ENCODE measurements around the gene ACOD1. TPM values are rescaled to one million over a fixed set of nuclear protein-coding genes. Genes with fewer than 3 reads are reported as not detected.

The ACOD1 gene
- total RNA-seq, 1 donor from 2014 or later = not detected

DNA sequence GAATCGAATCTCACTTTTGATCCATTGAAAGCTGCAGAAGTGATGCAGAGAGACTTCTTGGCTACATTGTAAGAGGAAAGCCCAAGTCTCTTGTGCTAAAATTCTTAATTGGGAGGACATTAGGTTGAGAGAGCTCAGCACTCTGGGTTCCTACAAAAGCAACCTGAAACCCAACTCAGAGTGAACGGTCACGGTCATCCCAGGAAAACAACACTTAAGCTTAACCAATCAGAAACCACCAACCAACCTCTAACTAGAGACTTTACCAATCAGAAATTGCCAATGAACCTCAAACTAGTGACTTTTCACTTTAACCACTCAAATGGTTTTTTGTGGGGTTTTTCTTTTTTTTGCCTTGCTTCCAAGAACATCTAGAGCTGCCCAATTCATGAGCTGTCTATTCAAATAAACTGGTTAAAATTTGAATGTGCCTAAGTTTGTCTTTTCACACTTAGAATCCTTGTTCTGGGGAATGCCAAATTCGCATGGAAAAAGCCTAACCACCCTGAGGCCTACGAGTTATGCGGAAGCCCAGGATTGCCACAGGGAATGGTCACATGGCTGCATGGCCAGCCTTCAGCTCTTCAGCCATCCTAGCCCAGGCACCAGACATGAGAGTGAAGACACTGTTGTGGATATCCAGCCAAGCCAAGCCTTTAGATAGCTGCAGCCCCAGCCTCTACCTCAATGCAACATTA is 25.8 kb downstream of the ACOD1 start:
- DNase-seq (ENCODE audit: low read depth) = no peak
- TF ChIP-seq, protein P1, sequence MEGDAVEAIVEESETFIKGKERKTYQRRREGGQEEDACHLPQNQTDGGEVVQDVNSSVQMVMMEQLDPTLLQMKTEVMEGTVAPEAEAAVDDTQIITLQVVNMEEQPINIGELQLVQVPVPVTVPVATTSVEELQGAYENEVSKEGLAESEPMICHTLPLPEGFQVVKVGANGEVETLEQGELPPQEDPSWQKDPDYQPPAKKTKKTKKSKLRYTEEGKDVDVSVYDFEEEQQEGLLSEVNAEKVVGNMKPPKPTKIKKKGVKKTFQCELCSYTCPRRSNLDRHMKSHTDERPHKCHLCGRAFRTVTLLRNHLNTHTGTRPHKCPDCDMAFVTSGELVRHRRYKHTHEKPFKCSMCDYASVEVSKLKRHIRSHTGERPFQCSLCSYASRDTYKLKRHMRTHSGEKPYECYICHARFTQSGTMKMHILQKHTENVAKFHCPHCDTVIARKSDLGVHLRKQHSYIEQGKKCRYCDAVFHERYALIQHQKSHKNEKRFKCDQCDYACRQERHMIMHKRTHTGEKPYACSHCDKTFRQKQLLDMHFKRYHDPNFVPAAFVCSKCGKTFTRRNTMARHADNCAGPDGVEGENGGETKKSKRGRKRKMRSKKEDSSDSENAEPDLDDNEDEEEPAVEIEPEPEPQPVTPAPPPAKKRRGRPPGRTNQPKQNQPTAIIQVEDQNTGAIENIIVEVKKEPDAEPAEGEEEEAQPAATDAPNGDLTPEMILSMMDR (conservative IDR thresholded peaks at IDR 0.05; ENCODE audit: low read depth, low read length) = no peak
- H3K4me3 ChIP-seq (ENCODE audit: low read depth, low read length) = no peak overlapping the region

DNA sequence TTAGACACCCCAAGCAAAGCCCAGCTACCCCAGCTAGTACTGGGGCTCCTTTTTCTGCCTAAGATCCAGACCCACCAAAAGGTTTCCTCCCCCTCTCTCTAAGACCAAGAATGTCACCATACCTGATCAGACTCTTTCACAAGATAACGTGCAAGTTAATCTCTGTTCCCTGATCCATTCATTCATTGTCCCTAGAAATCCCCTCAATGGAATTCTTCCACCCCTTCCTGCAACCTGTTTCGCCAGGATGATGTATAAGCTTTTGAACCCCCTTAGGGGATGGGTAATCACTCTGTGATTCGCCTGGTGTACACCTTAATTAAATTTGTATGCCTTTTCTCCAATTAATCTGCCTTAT is 26.3 kb downstream of the ACOD1 start:
- DNase-seq (ENCODE audit: low read depth) = no peak
- H3K4me3 ChIP-seq (ENCODE audit: low read depth, low read length) = no peak overlapping the region
- TF ChIP-seq, protein P1 (conservative IDR thresholded peaks at IDR 0.05; ENCODE audit: low read depth, low read length) = no peak

DNA sequence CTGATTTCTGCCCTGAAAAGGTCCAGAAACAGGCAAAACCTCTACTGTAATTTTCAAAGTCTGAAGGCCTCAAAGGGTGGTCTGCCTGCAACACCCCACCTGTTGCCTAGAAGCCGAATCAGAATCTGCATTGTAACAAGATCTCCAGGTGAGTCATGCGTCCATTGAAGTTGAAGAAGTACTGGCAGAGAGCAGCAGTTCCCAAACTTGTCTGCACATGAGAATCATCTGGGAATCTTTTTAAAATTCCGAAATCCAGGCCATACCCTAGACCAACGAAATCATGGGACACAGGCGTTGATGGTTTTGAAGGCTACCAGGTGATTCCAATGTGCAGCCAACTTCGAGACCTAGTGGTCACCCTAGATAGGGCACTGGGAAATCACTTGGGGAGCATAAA is 27.6 kb downstream of the ACOD1 start:
- no peak overlapping the region for H3K4me3 ChIP-seq (ENCODE audit: low read depth, low read length)
- DNase-seq (ENCODE audit: low read depth) = no peak
- TF ChIP-seq, protein P1 (conservative IDR thresholded peaks at IDR 0.05; ENCODE audit: low read depth, low read length) = no peak

DNA sequence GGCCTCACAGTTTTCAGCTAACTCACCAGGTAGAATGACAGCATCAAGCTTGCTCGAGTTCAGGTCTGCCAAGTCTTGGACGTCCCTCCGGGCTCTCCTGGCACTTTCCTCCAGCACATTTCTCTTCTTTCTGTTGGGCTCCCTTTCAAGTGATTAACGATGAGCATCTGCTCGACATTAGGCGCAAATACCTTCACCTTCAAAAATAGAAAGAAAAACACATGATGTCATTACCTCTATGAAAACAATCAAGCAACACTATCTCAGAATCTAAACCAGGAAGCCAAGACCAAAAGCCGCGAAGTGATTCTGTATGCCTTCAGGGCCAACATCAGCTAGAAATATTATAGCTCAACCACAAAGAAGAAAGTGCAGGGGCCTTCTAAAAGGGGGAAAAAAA is 28.2 kb downstream of the ACOD1 start:
- H3K4me3 ChIP-seq (ENCODE audit: low read depth, low read length) = no peak overlapping the region
- no peak for DNase-seq (ENCODE audit: low read depth)
- TF ChIP-seq, protein P1 (conservative IDR thresholded peaks at IDR 0.05; ENCODE audit: low read depth, low read length) = no peak

DNA sequence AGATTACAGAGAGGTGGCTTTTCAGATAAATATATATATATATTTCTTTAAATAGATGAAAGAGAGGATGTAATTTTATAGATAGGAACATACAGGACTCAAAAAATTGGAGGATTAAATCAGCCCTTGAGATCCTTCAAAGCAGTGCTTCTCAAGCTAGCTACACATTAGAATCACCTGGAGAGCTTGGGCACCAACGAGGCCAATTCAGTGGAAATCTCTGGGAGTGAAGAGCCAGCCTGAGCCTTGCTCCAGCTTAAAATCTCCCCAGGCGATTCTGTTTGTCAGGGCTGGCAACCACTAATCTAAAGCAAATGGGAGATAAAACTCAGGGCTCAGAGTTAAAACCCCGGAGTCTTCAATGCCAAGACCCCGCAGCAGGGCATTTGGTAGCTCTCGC is 28.6 kb downstream of the ACOD1 start:
- DNase-seq (ENCODE audit: low read depth) = no peak
- H3K4me3 ChIP-seq (ENCODE audit: low read depth, low read length) = no peak overlapping the region
- TF ChIP-seq, protein P1 (conservative IDR thresholded peaks at IDR 0.05; ENCODE audit: low read depth, low read length) = no peak

DNA sequence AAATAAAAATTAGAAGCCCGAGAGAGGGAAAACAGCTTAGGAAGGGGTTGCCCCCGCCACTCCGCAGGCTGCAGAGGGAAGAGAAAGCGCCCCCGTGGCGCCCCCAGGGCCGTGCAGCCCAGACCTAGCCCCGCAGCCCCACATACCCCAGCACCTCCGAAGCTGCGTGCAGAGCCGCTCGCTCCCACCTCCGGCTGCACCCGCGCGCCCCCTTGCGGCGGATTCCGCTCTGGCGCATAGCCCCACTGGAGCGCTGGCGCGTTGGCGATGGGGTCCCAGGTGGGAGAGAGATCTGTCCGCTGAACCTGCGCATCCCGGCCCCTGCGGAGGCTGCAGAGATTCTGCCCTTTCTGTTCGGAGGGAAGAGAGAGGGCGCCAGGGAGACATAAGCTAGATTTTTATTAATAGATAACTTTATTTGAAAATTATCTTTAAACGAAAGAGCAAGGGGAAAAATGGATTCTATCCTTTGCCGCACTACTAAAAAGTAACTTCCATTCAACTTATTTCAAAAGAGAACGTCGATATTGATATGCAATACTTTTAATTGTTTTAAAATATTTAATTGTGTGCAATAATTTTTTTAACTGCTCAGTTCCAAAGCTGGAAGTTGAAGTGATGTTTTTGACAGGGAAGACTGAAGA is 31.9 kb downstream of the ACOD1 start:
- TF ChIP-seq, protein P1 (conservative IDR thresholded peaks at IDR 0.05; ENCODE audit: low read depth, low read length) = peak; percentile 93
- peak overlapping the region; percentile 47 for H3K4me3 ChIP-seq (ENCODE audit: low read depth, low read length)
- DNase-seq (ENCODE audit: low read depth) = no peak

DNA sequence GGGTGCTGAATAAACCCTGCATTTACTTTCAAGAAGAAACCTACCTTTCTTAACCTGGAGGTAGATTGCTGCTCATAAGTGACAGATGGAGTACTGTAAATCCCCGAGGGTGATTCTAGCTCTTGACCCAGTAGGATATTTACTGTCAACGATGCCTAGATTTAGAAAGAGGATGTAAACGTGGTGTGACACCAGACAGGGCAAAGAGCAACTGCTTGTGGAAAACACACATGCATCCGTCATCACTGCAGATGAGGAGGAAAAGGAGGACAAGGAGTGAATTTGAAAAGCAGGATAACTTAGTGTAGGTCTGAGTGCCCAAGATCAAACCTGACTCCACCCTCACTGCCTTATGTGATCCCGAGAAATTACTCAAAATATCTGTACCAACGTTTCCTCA is 33.8 kb downstream of the ACOD1 start:
- no peak overlapping the region for H3K4me3 ChIP-seq (ENCODE audit: low read depth, low read length)
- TF ChIP-seq, protein P1 (conservative IDR thresholded peaks at IDR 0.05; ENCODE audit: low read depth, low read length) = no peak
- no peak for DNase-seq (ENCODE audit: low read depth)
